Femur (tissue), 1 donor: ENCODE measurements around the gene ARHGEF12.

Source experiments
- DNase-seq: peaks from one replicate; pipeline ENCODE4 v3.0.0-alpha.2; 2017

The ARHGEF12 gene

GRCh38 chr11:120343429-120343828 is 7.2 kb downstream of the ARHGEF12 start:
- DNase-seq: no peak

- DNase-seq: no peak
Measured at GRCh38 chr11:120344302-120345004, 8.2 kb downstream of the ARHGEF12 start.

GRCh38 chr11:120346233-120346632 is 10.0 kb downstream of the ARHGEF12 start:
- DNase-seq: no peak

- DNase-seq: no peak
Measured at GRCh38 chr11:120350637-120351036, 14.4 kb downstream of the ARHGEF12 start.

- no peak for DNase-seq
Measured at GRCh38 chr11:120352405-120352804, 16.2 kb downstream of the ARHGEF12 start.

- no peak for DNase-seq
Measured at GRCh38 chr11:120354068-120354467, 17.9 kb downstream of the ARHGEF12 start.

- no peak for DNase-seq
Measured at GRCh38 chr11:120354779-120355178, 18.6 kb downstream of the ARHGEF12 start.

- no peak for DNase-seq
Measured at GRCh38 chr11:120357620-120358019, 21.4 kb downstream of the ARHGEF12 start.

GRCh38 chr11:120358729-120359128 is 22.5 kb downstream of the ARHGEF12 start:
- DNase-seq: no peak

GRCh38 chr11:120363436-120363835 is 27.2 kb downstream of the ARHGEF12 start:
- DNase-seq: no peak

- no peak for DNase-seq
Measured at GRCh38 chr11:120365512-120365911, 29.3 kb downstream of the ARHGEF12 start.

- DNase-seq: no peak
Measured at GRCh38 chr11:120372296-120372695, 36.1 kb downstream of the ARHGEF12 start.

GRCh38 chr11:120375076-120375475 is 38.9 kb downstream of the ARHGEF12 start:
- DNase-seq: no peak

GRCh38 chr11:120376547-120377182 is 40.5 kb downstream of the ARHGEF12 start:
- DNase-seq: no peak

GRCh38 chr11:120378474-120378873 is 42.3 kb downstream of the ARHGEF12 start:
- DNase-seq: no peak

- no peak for DNase-seq
Measured at GRCh38 chr11:120381401-120381800, 45.2 kb downstream of the ARHGEF12 start.

- DNase-seq: no peak
Measured at GRCh38 chr11:120383518-120384155, 47.4 kb downstream of the ARHGEF12 start.

GRCh38 chr11:120384476-120384875 is 48.3 kb downstream of the ARHGEF12 start:
- DNase-seq: no peak

GRCh38 chr11:120385110-120385509 is 48.9 kb downstream of the ARHGEF12 start:
- DNase-seq: no peak

- no peak for DNase-seq
Measured at GRCh38 chr11:120385655-120386054, 49.4 kb downstream of the ARHGEF12 start.

- no peak for DNase-seq
Measured at GRCh38 chr11:120386318-120386717, 50.1 kb downstream of the ARHGEF12 start.

GRCh38 chr11:120386774-120387371 is 50.7 kb downstream of the ARHGEF12 start:
- no peak for DNase-seq

- no peak for DNase-seq
Measured at GRCh38 chr11:120388261-120388660, 52.0 kb downstream of the ARHGEF12 start.
